HG03469 (cell line): ENCODE results near the gene NFIA.

ENCODE experiments used
- ATAC-seq: cut with Tn5 transposase; IDR thresholded peaks from one replicate; pipeline ENCODE4 v1.9.1; 2021; ENCODE audit warnings: mild to moderate bottlenecking, moderate library complexity, moderate number of reproducible peaks; ENCODE audit not compliant: unreplicated experiment

Gene NFIA

DNA sequence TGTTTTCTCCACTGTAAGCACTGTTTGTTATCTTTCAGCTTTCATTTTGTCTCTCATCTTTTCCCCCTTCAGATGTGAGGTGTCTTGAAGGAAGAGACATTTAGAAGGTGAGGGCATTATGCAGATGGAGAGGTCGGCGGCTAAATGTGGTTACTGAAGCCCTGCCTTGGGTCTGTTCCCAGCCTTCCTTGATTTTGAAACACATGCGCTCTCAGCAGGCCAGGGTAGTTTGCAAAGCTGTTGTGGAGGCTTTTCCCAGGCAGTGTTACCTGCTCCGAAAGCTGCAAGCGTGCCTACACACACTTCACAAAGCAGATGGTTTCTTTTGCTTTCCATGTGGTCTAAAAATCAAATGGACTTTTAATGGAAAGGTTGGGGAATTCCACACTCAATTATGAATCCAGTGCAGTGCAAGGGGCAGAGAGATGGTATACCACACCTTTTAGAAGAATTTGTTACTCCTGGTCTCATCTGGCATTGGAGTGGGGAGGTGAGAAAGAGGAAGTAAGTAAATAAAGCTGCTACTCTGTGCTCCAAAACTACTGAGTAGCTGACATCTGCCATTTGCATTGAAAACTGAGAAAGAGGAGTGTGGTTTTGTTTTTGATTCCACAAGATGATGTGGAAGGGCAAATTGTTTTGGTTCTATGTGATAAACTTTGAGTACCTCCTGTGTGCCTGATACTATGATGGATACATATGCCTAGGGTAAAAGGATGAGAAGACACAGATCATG is 91.9 kb downstream of the NFIA start:
- no peak for ATAC-seq

- ATAC-seq = no peak
Observed at GRCh38 chr1:61175976-61176375, 93.6 kb downstream of the NFIA start.

DNA sequence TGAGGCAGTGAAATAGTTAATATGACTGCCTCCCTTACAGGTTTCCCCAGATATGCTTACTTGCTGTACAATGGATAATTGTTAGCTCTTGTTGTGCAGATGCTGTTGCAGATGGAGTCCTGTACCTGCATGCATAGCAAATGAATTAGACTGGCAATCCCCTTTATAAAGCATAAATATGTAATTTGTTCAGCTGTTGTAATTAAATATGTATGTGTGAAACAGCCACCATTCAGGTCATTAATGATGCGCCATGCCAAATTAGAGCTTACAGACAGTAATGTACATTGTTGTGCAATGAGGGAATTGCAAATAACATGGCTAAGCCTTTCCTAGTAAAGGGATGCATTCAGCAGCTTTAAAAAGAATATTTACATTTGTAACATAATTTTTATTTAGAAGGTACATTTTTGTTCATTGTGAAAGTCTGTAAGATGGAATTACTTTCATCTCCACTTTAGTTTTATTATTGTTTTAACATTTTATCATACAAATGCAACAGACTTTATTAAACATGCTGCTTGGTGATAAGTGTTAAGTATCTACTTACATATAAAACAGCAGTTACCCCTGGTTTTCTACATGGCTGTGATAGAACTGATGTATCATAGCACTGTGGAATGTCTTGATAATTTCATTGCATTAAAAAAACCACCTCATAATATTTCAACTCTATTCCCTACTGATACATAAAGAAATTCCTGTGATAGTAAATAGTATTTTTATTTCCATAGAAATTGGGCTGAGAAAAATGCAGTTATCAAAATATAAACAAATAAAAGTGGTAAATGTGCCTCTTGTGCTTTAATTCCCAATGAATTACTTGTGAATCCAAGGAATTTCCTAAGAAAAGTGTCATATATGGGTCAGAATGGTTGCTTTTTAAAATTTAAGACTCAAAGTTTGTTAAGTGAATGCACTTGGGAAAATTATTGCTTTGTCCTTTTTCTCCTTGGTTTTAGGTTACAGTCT is 99.0 kb downstream of the NFIA start:
- ATAC-seq = no peak

- no peak for ATAC-seq
Observed at GRCh38 chr1:61182049-61182448, 99.7 kb downstream of the NFIA start.

DNA sequence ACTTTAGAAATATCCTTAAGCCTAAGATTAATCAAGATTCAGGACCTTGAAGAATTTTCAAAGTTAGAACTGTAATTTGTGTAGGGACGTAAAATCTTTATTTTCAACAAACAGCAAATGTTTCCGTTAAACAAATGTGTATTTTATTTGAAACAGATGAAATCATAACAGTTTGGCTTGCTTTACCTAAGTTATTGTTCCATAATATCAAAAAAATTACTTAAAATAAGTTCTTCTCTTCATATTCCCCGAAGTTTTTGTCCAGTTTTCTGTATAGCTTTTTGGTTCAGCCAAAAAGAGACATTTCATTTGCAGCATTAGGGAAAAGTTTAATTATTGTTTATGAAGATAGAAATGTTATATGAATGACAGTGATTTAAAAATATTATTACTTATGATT is 100.1 kb downstream of the NFIA start:
- ATAC-seq = no peak

GRCh38 chr1:61183471-61184039 is 101.2 kb downstream of the NFIA start:
- no peak for ATAC-seq

DNA sequence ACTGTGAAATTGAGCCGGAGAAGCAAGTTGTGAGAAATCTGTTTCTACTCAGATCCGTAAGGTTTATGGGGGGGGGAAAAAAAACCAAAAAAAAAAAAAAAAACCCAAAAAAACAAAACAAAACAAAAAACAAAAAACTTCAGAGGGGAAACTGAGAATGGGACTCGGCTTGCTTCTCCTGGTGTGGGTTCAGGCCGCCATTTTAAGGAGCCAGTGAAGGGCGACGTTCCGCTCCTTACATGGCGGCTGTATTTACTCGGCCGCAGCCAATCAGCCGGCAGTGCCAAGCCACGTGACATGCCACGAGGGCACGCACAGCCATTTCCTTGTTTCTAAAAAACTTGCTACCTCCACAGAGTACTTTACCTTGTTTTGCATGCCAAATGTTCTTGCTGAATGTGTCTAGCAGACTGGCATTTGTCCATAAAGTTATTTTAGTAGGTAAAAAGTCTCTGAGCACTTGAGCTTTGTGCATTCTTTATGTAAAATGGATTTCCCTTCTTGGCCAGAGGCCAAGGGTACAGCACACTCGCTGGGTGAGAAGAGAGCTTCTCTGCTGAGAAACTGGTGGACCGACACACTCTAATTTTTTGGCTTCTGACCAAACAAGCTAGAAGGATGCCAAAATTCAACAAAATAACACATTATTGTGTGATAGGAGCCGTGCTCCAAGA is 101.8 kb downstream of the NFIA start:
- ATAC-seq = no peak

- ATAC-seq = no peak
Observed at GRCh38 chr1:61184714-61185106, 102.3 kb downstream of the NFIA start.

DNA sequence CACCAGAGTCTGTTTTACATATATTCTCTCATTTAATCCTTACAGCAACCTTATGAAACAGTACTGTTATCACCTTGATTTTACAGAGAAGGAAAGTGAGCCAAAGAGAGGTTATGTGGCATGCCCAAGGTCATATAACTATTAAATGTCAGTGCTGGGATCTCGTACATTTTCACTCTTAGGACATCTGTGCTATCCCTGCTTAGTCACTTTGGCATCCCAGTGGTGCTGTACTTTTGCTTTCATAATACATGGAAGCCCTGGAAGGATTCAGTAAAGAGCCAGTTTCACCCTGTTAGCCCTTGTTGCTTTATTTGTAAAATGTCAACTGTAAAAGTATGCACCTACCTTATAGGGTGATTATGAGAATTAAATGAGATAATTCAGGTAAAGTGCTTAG is 104.4 kb downstream of the NFIA start:
- ATAC-seq = no peak

DNA sequence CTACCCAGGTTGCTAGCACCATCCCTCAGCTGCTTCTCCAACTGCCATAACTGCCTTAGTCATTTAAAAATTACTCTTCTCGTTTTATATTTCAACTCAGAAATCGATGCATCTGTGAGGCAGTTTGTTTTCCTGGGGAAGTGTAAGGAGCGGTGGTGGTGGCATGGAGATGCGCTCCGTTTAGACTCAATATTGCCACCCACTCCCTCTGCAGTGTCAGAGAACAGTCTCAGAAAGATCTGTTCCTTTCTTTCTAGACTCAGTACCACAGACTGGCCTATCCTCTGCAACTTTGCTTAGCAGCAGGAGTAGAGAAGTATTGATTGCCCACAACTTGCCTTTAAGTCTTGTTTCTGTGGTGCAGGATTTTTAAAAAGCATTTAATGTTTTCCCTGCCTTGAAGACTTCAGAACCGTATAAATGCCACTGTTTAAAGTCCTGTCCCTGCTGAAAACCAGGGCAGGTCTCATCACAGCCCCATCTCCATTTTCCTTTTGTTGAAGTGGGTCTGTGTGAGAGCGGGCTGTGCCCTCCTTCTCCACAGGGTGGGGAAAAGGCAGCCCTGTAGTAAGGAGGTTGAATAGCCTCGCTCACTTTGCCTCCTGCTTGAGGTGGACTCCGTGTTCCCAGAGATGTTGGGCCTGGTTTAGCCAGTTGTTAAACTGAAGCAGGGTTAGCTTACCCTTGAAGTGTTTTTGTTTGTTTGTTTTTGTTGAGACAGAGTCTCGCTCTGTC is 105.2 kb downstream of the NFIA start:
- no peak for ATAC-seq

GRCh38 chr1:61190153-61190552 is 107.8 kb downstream of the NFIA start:
- ATAC-seq = no peak

GRCh38 chr1:61190618-61191432 is 108.5 kb downstream of the NFIA start:
- ATAC-seq = no peak

DNA sequence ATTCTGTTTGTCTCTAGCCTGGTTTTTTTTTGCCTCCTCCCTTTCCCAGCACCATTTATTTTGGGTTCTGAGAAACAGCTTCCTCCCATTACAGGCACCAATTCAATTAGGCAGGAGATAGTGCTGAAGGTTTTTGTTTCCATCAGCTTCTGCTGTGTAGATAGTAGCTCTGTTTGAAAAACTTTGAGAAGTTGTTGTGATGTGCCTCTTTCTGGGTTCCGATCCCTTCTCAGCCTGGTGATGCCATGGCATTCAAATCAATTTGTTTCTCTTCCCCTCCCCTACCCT is 109.0 kb downstream of the NFIA start:
- no peak for ATAC-seq

GRCh38 chr1:61192663-61193330 is 110.4 kb downstream of the NFIA start:
- ATAC-seq = no peak

DNA sequence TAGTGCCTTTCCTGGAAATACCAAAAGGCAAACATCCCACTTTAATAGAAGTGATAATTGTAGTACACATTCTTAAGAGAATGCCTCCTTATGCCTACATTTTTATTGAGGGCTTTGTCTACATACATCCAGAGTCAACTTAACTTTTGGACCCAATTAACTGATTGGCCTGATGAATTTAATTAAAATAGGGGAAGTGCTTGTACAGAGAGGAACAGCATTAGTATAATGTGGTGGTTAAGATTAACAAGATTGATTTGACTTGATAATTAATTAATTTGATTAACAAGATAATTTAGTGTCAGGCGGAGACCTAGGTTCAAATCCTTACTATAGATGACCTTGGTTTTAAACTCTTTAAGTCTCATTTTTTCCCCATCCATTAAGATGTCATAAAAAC is 111.4 kb downstream of the NFIA start:
- no peak for ATAC-seq

- no peak for ATAC-seq
Observed at GRCh38 chr1:61198554-61198953, 116.2 kb downstream of the NFIA start.

GRCh38 chr1:61201035-61201434 is 118.7 kb downstream of the NFIA start:
- ATAC-seq = no peak

- ATAC-seq = no peak
Observed at GRCh38 chr1:61202854-61203598, 120.7 kb downstream of the NFIA start.

- ATAC-seq = no peak
Observed at GRCh38 chr1:61204528-61204927, 122.2 kb downstream of the NFIA start.
